Retinal pigment epithelial cell (primary cell): Measurements from ENCODE around the gene POU2AF3.
"Not testable (repeated sequence)": the region's sequence is repeated elsewhere in the genome, so short reads cannot be mapped to it uniquely, and the experiment has no call there.

Experiments
- DNase-seq: peaks from one replicate; pipeline ENCODE4 v3.0.0-alpha.2; 2010; ENCODE audit warnings: low read depth
- H3K4me3 ChIP-seq: 2 replicates; pipeline ENCODE4 v1.5.1; 2011; ENCODE audit warnings: mild to moderate bottlenecking, low read length, control low read depth, moderate library complexity
- TF ChIP-seq, protein P1 (sequence below): conservative IDR thresholded peaks from 2 replicates; pipeline ENCODE4 v1.5.1; 2011; ENCODE audit warnings: low read depth, low read length, control low read depth, inconsistent platforms

Gene POU2AF3

DNA sequence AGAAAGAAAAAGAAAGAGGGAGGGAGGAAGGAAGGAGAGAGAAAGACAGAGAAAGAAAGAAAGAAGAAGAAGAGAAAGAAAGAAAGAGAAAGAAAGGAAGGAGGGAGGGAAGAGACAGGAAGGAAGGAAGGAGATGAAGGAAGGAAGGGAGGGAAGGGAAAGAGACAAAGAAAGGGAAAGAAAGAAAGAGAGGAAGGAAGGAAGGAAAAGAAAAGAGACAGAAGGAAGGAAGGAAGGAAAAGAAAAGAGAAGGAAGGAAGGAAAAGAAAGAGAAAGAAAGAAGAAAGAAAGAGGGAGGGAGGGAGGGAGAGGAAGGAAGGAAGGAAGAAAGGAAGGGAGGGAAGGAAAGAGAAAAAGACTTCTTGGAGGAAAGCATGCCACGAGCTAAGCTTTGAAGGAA lies 33.7 kb upstream of the POU2AF3 start:
- no peak overlapping the region for H3K4me3 ChIP-seq
- DNase-seq, result no peak
- TF ChIP-seq, protein P1, sequence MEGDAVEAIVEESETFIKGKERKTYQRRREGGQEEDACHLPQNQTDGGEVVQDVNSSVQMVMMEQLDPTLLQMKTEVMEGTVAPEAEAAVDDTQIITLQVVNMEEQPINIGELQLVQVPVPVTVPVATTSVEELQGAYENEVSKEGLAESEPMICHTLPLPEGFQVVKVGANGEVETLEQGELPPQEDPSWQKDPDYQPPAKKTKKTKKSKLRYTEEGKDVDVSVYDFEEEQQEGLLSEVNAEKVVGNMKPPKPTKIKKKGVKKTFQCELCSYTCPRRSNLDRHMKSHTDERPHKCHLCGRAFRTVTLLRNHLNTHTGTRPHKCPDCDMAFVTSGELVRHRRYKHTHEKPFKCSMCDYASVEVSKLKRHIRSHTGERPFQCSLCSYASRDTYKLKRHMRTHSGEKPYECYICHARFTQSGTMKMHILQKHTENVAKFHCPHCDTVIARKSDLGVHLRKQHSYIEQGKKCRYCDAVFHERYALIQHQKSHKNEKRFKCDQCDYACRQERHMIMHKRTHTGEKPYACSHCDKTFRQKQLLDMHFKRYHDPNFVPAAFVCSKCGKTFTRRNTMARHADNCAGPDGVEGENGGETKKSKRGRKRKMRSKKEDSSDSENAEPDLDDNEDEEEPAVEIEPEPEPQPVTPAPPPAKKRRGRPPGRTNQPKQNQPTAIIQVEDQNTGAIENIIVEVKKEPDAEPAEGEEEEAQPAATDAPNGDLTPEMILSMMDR, result no peak

DNA sequence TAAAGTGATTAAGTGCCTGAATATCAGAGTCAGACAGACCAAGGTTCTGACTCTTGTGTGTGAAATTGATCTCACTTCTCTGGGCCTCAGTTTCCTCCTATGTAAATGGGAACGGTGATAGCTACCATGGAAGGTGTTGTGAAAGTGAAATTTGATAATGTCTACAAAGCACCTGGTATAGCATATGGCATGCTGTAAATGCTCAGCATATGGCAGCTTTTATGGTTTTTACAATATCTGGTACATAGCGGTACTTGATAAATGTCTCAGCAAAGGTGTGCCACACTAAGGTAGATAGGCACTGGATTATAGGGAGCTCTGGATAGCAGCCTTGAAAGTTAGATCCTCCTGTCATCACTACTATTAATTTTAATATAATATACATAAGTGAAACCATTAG lies 32.9 kb upstream of the POU2AF3 start:
- DNase-seq, result no peak
- H3K4me3 ChIP-seq, result no peak overlapping the region
- TF ChIP-seq, protein P1, result no peak

DNA sequence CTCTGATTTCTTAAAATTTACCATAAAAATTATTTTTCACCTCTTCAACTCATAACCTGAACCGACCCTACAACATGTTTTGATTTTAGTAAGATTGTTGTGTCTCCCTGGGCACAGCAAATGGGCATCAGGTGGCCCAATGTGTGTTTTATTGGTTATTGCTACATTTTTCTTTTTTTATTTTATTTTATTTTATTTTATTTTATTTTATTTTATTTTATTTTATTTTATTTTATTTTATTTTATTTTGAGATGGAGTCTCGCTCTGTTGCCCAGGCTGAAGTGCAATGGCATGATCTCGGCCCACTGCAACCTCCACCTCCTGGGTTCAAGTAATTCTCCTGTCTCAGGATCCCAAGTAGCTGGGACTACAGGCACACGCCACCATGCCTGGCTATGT lies 30.0 kb upstream of the POU2AF3 start:
- not testable (repeated sequence) for DNase-seq, H3K4me3 ChIP-seq

DNA sequence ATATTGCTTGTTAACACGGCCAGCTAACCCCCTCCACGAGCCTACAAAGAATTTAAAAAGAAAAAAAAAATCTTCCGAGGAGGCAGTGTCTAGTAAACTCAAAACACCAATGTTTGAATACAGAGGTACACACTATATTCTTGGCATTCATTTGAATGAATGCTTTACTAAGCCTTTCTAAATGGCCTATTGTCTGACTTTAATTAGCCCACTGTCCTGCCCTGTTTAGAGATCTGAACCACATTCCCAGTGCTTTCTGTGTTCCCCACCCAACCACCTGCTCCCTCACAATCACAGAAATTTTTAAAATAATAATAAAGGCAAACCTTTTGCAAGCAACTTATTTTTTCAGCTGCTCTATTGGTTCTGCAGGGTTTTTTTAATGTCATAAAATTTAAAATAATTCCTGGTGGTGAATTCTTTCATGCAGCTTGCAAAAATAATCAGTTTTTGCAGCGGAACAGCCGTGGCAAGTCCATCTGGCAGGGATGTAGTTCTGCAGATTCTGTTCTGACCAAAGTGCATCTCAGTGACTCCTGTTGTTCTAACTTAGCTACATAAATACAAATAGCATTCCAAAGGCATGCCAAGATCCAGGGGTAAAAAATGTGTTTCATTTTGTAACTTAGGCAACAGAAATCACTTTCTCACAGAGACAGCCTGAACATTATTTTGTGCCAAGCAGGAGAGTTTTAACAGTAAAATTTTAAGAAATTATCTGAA lies 29.0 kb upstream of the POU2AF3 start:
- TF ChIP-seq, protein P1, result no peak

DNA sequence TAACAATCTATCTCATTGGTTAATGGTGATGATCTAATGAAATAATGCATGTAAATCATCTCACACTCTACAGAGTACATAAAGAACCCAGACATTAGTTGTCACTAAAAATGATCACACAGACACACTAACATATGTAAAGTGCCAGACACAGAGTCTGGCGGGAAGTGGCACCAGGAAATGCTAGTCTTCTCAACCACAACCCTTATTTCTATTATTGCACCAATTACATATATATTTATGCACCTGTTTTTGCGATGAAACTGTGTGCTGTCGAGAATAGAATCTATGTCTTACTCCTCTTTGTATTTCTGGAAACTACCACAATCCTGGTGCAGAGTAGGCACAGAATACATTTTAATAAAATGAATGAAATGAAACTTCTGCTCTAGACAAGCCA lies 25.9 kb upstream of the POU2AF3 start:
- TF ChIP-seq, protein P1, result no peak
- DNase-seq, result no peak
- H3K4me3 ChIP-seq, result no peak overlapping the region

More for the DNA sequence above, 29.0 kb upstream of the POU2AF3 start:
- H3K4me3 ChIP-seq, result no peak overlapping the region
- no peak for DNase-seq

DNA sequence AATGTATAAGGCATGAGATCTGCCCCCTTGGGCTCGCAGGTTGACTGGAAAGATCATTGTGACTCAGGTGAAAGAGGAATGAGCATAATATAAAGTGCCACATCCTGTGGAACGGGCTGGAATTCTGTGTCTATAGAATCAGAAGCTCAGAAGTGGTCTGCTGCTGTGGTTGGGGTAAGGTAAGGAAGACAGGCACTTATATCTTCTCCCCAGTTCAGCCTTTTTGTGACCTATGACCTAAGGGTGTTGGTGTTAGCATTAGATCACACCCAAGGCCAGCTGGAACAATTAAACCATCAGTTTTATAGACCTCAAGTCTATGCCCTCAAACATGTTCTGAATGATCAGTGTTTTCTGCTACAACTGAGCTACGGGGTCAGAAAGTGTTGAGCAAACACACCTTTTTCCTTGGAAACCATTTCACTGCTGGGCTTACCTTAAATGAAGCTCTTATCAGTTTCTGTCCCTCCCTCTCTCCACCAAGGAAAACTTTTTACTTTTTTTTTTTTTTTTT lies 15.7 kb upstream of the POU2AF3 start:
- TF ChIP-seq, protein P1, result no peak
- DNase-seq, result no peak

DNA sequence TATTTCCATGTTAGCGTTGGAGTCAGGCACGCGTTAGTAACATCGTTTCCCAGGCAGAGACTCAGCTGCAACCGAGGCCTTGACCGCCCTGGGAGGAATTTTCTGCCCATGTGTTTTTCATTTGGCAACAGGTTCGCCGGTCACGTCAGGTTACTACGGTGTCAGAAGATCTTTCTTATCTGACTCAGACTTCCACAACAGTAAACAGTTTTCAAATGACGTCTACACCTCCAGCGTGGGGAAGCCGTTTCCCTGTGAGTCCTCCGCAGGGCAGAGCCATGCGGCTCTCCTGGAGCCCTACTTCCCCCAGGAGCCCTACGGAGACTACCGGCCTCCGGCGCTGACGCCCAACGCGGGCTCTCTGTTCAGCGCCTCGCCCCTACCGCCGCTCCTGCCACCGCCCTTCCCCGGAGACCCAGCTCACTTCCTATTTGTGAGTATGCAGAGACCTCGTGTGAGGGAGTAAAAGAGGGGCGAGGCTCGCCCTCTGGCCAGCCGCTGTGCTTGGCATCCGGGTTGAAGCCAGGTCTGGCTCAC lies 14.3 kb upstream of the POU2AF3 start:
- no peak overlapping the region for H3K4me3 ChIP-seq
- TF ChIP-seq, protein P1, result no peak
- DNase-seq, result no peak

More for the DNA sequence above, 15.7 kb upstream of the POU2AF3 start:
- no peak overlapping the region for H3K4me3 ChIP-seq
